Kidney epithelial cell (primary cell): ENCODE measurements around the gene PTX4. TPM values are rescaled to one million over a fixed set of nuclear protein-coding genes. Genes with fewer than 3 reads are reported as not detected.

ENCODE experiments used
- DNase-seq: peaks from one replicate; pipeline ENCODE4 v3.0.0-alpha.2; 2010; ENCODE audit warnings: low read depth
- H3K27me3 ChIP-seq: 2 replicates; pipeline ENCODE4 v1.6.0; 2011; ENCODE audit warnings: low read length; ENCODE audit not compliant: control insufficient read depth, insufficient read depth
- H3K36me3 ChIP-seq: 2 replicates; pipeline ENCODE4 v1.5.1; 2011; ENCODE audit warnings: low read length; ENCODE audit not compliant: control insufficient read depth, insufficient read depth
- H3K4me3 ChIP-seq: 2 replicates; pipeline ENCODE4 v1.5.1; 2011; ENCODE audit warnings: low read depth, mild to moderate bottlenecking, control low read depth, low read length
- CTCF ChIP-seq: IDR thresholded peaks from 2 replicates; pipeline ENCODE4 v1.5.1; 2011; ENCODE audit warnings: mild to moderate bottlenecking, moderate library complexity, low read length, control low read depth, inconsistent platforms; ENCODE audit not compliant: insufficient read depth, poor library complexity, severe bottlenecking
- total RNA-seq: library from RNA; depleted of rRNA; stranded (reverse); fragments of >200 nt; gene quantifications from 2 replicates; pipeline ENCODE4 v1.2.3, GENCODE V29; 2015

The PTX4 gene
- total RNA-seq, 1 donor from 2014 or later = not detected

GRCh38 chr16:1494711-1495110 lies 6.0 kb upstream of the PTX4 start:
- DNase-seq = no peak
- Histone ChIP-seq H3K36me3 (no peaks in the 10 kb centered on the region), H3K27me3 (no peaks in the 10 kb centered on the region), H3K4me3 (no peak overlapping the region)
- no peak for TF ChIP-seq CTCF

GRCh38 chr16:1494129-1494640 lies 5.4 kb upstream of the PTX4 start:
- no peak for DNase-seq
- Histone ChIP-seq H3K36me3 (no peaks in the 10 kb centered on the region), H3K27me3 (no peaks in the 10 kb centered on the region), H3K4me3 (peak overlapping the region; percentile 85)
- peak; percentile 57 for TF ChIP-seq CTCF

DNA sequence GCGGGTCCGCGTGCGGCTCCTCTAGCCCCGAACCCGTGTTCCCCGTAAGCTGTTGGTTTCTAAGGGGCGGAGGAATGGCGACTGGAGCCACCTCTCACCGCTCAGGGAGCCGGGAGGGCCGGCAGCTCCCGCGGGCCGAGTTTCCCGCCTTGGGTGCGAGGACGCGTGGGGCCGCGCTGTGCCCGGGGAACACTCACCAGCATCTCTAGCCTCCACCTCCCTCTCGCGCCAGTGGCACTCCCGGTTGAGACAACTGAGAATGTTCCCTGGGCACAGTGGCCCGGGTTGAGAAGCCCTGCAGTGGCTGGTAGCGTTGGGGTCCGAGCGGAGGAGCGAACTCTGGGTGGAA lies 5.0 kb upstream of the PTX4 start:
- DNase-seq = no peak
- TF ChIP-seq CTCF = no peak
- H3K36me3 ChIP-seq = no peaks in the 10 kb centered on the region
- H3K4me3 ChIP-seq = peak overlapping the region; percentile 85
- no peaks in the 10 kb centered on the region for H3K27me3 ChIP-seq

- no peak for TF ChIP-seq CTCF
- H3K27me3 ChIP-seq = no peaks in the 10 kb centered on the region
- DNase-seq = no peak
- H3K36me3 ChIP-seq = no peaks in the 10 kb centered on the region
- peak within 1 kb of the TSS; percentile 85 for H3K4me3 ChIP-seq
Measured at GRCh38 chr16:1492923-1493745, 4.4 kb upstream of the PTX4 start, which contains the start of gene TELO2. Gene TELO2 (plus strand): TSS chr16:1493360. CDS start chr16:1494282, 922 bp downstream.

GRCh38 chr16:1492082-1492922 lies 3.6 kb upstream of the PTX4 start:
- H3K27me3 ChIP-seq = no peaks in the 10 kb centered on the region
- no peak for DNase-seq
- H3K4me3 ChIP-seq = peak overlapping the region; percentile 85
- TF ChIP-seq CTCF = no peak
- H3K36me3 ChIP-seq = no peaks in the 10 kb centered on the region
